IPS-20b (cell line): ENCODE measurements around the gene YKT6.
"Not testable (repeated sequence)": the region's sequence is repeated elsewhere in the genome, so short reads cannot be mapped to it uniquely, and the experiment has no call there.

Experiments used
- H3K27ac ChIP-seq: one replicate; pipeline ENCODE4 v1.5.1; 2013; ENCODE audit warnings: low read length
- H3K27me3 ChIP-seq: 2 replicates; pipeline ENCODE4 v1.6.1; 2013; ENCODE audit warnings: mild to moderate bottlenecking, low read length, inconsistent platforms; ENCODE audit not compliant: insufficient read depth
- H3K36me3 ChIP-seq: 2 replicates; pipeline ENCODE4 v1.6.1; 2013; ENCODE audit warnings: low read depth, mild to moderate bottlenecking, inconsistent platforms, low read length, moderate library complexity; ENCODE audit not compliant: insufficient read depth
- H3K4me1 ChIP-seq: 2 replicates; pipeline ENCODE4 v1.6.1; 2013; ENCODE audit warnings: mild to moderate bottlenecking, control low read depth, inconsistent platforms, low read length, moderate library complexity; ENCODE audit not compliant: insufficient read depth
- H3K4me3 ChIP-seq: 2 replicates; pipeline ENCODE4 v1.5.1; 2013; ENCODE audit warnings: mild to moderate bottlenecking, low read length, inconsistent platforms
- H3K9ac ChIP-seq: 2 replicates; pipeline ENCODE4 v1.6.1; 2013; ENCODE audit warnings: low read depth, mild to moderate bottlenecking, inconsistent platforms, low read length, moderate library complexity
- H3K9me3 ChIP-seq: 2 replicates; pipeline ENCODE4 v1.6.1; 2013; ENCODE audit warnings: mild to moderate bottlenecking, low read depth, low read length, inconsistent platforms; ENCODE audit not compliant: insufficient read depth

YKT6 gene

DNA sequence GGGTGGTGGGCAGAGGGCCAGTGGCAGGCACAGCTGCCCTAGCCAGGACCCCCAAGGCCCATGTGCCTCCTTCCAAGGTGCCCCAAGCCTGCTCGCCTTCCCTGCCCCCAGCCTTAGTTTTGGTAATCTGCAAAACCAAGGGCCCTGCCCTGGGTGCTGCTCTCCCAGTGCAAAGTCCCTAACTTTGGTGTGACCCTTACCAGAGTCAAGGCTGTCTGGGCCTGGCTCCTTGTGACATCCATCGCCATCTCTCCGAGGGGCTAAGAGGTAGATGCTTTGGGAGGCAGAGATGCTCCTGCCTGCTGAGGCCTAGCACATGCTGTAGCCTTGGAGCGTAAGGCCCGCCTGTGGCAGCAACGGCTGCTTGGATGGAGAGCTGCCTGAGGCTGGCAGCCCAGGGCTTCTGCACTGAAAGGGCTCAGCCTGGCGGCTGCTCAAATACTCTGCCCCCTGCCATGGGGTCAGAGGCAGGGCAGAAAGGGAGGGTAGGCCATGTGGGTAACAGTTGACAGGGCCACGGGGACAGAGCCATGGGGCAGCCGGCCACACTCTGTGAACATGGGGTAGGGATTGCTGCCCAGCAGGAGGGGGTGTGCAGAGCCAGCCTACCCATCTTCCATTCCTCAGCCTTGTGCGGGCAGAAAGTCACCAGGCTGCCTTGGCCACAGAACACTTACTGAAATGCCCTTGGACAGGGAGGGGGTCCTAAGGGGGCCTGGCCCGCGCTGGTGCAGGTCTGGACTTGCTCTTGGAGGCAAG, 41.7 kb upstream of the YKT6 start:
- Histone ChIP-seq H3K9ac (no peak overlapping the region), H3K9me3 (no peaks in the 10 kb centered on the region), H3K4me3 (no peak overlapping the region), H3K27ac (no peak overlapping the region), H3K4me1 (peaks cover 8% of the 10 kb centered on the region; the same call in 1 of the 2 replicates), H3K36me3 (no peaks in the 10 kb centered on the region), H3K27me3 (no peaks in the 10 kb centered on the region)

DNA sequence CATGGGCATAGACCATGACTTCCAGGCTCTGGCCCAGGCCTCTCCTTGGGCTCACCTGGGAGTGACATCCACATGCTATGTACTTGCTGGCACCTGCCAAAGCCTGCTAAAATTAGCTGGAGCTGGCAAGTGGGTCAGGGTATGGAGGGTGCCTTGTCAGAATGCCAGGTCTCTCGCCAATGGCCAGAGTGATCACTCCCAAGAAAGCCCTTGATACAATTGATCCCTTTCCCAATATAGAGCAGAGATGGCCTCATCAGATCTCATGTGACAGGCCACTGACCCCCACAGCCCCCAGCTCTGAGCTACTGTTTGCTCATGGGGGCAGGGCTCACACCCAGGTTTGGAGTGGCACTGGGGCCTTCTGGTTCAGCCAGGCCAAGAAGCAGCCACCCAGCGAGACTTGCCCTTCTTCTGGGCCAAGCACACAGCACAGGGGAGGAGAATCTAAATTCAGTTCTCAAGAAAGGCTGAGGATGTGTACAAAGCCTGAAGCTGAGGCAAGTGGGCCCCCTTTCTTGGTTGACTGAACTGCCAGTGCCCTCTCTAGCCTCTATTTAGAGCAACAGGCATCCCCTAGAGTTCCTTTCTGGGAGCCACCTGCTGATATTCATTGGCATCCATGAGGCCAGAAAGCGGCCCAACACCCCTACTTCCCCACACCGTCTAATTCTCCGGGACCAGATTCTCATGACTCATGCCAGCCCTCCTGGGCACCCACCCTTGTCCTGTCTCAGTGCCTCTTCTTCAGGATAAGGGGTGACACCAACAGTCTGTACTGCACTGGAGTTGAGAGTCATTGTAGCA, 40.8 kb upstream of the YKT6 start:
- H3K36me3 ChIP-seq, result no peaks in the 10 kb centered on the region
- H3K4me3 ChIP-seq, result no peak overlapping the region
- peaks cover 8% of the 10 kb centered on the region; the same call in 1 of the 2 replicates for H3K4me1 ChIP-seq
- H3K9me3 ChIP-seq, result no peaks in the 10 kb centered on the region
- H3K27ac ChIP-seq, result no peak overlapping the region
- H3K9ac ChIP-seq, result no peak overlapping the region
- H3K27me3 ChIP-seq, result no peaks in the 10 kb centered on the region

DNA sequence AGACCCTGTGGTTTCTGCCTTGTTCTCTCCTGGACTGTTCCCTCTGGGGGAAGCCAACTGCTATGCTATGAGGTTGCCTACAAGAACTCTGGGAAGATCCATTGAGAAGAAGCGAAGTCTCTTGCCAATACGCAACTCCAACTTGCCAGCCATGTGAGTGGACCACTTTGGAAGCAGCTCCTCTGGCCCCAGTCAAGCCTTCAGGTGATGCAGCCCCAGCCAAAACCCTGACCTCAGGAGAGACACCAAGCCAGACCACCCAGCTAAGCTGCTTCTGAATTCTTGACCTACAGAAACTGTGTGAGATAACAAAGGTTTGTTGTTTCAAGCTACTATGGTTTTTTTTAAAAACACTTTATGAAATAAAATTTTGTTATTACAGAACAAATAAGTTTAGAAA, 39.4 kb upstream of the YKT6 start:
- Histone ChIP-seq H3K4me3 (no peak overlapping the region), H3K36me3 (no peaks in the 10 kb centered on the region), H3K27ac (no peak overlapping the region), H3K9me3 (no peaks in the 10 kb centered on the region), H3K9ac (no peak overlapping the region), H3K27me3 (no peaks in the 10 kb centered on the region), H3K4me1 (peaks cover 8% of the 10 kb centered on the region; the same call in 1 of the 2 replicates)

DNA sequence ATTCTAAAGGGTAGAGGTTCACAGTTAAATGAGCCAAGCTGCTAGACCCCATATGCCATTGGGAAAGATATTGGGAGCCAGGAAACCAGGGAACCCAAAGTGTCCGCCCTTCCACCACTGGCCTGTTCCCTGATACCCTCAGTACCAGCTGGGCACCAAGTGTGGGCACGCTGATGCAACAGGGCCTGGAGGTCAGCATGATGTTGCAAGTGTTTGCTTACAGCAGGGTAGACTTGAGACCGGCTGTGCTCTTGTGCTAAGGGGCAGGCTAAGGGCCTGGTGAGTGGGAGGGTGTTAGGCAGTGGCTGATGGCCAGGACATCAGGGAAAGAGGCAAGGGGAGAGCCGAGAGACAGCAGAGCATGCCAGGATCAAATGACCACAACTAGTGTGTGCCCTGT, 38.6 kb upstream of the YKT6 start:
- Histone ChIP-seq H3K9me3 (no peaks in the 10 kb centered on the region), H3K9ac (no peak overlapping the region), H3K36me3 (no peaks in the 10 kb centered on the region), H3K27ac (no peak overlapping the region), H3K4me3 (no peak overlapping the region), H3K4me1 (peaks cover 8% of the 10 kb centered on the region; the same call in 1 of the 2 replicates), H3K27me3 (no peaks in the 10 kb centered on the region)

DNA sequence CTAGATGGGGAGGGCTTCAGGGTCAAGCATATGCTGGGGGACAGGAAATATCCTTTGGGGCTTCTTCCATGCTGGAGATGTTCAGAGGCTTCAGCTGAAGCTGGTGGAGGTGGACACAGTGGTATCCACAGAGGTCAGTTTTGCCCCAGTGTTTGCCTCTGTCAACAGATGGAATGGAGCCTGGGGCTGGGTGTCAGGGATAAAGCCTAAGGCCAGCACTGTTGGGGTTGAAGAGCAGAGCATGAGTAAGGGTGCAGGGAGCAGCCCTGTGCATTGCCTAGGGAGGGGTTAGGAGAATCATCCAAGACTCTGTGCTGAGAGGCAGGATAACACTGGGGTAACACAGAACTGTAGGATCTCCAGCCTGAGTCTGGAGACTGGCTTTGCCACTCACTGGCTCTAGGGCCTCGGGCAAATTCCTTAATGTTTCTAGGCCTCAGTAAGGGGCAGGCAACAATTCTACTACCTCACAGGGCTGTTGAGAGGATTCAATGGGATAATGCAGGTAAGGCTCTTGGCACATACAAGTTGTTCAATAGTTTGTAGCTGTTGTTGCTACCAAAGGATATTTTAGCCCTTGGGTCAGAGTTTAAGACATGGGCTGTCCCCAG, 37.9 kb upstream of the YKT6 start:
- Histone ChIP-seq H3K27ac (no peak overlapping the region), H3K9ac (no peak overlapping the region), H3K4me1 (peaks cover 8% of the 10 kb centered on the region; the same call in 1 of the 2 replicates), H3K27me3 (no peaks in the 10 kb centered on the region), H3K4me3 (no peak overlapping the region), H3K36me3 (no peaks in the 10 kb centered on the region), H3K9me3 (no peaks in the 10 kb centered on the region)

DNA sequence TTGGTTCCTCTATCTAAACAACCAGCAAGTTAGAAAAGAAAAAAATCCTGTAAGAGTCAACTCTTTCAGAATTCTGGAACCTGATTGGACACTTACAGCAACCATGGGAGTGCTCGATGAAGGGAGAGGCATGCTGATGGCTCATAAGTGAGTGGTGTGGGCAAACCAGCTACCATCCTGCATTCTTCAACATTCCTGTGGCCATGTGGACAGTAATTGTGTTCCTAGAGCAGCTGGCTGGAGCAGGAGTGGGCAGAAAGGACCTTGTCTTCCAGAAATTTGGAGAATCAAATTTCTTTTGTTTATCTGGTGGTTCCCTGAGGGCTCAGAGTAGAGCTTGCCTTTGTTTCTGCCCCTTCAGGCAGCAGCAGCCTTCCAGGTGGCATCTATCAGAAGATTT, 37.2 kb upstream of the YKT6 start:
- Histone ChIP-seq H3K27ac (no peak overlapping the region), H3K27me3 (no peaks in the 10 kb centered on the region), H3K9me3 (no peaks in the 10 kb centered on the region), H3K9ac (no peak overlapping the region), H3K4me1 (peaks cover 8% of the 10 kb centered on the region; the same call in 1 of the 2 replicates), H3K36me3 (no peaks in the 10 kb centered on the region), H3K4me3 (no peak overlapping the region)

DNA sequence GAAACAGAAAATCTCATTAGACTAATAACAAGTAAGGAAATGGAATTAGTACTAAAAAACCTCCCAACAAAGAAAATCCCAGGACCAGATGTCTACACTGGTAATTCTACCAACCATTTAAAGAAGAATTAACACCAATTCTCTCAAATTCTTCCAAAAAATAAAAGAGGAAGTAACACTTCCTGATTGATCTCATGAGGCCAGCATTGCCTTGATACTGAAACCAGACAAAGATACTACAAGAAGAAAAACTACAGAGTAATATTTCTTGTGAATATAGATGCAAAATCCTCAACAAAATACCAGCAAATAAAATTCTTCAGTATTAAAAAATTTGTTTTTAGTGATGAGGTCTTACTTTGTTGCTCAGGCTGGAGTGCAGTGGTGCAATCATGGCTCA, 32.9 kb upstream of the YKT6 start:
- Histone ChIP-seq H3K27me3 (no peaks in the 10 kb centered on the region), H3K36me3 (no peaks in the 10 kb centered on the region), H3K4me3 (no peak overlapping the region), H3K4me1 (peaks cover 8% of the 10 kb centered on the region; the same call in 1 of the 2 replicates), H3K9me3 (no peaks in the 10 kb centered on the region), H3K9ac (no peak overlapping the region), H3K27ac (no peak overlapping the region)

DNA sequence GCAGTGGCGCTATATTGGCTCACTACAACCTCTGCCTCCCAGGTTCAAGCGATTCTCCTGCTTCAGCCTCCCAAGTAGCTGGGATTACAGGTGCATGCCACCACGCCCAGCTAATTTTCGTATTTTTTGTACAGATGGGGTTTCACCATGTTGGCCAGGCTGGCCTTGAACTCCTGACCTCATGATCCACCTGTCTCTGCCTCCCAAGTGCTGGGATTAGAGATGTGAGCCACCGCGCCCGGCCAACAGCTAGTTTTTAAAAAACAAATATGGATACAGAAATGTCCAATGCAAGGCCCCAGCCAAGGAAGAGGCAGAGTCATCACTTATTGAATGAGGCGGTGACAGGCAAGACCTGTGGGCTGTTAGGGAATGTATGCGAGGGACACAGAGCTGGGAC, 28.9 kb upstream of the YKT6 start:
- H3K27ac ChIP-seq, H3K4me1 ChIP-seq, H3K36me3 ChIP-seq, H3K4me3 ChIP-seq, H3K27me3 ChIP-seq, H3K9me3 ChIP-seq, H3K9ac ChIP-seq: not testable (repeated sequence)

DNA sequence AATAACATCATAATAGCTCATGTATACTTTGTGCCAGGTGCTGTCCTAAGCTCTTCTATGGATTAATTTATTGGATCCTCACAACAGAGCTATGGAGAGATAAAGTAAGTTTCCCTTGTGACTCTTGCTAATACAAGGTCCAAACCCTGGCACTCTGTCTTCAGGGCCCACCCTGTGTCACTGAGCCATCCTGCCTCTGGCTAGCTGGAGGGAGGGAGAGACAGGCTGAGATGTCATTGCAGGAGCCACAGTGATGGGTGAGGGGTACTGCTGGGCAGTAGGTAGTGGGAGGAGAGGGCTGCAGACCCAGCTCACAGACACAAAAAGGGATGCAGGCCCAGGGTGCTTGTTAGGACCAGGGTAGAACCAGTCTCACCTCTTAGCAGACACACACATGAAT, 28.4 kb upstream of the YKT6 start:
- no peak overlapping the region for H3K9ac ChIP-seq
- no peak overlapping the region for H3K27ac ChIP-seq
- no peaks in the 10 kb centered on the region for H3K9me3 ChIP-seq
- no peaks in the 10 kb centered on the region for H3K4me1 ChIP-seq
- H3K4me3 ChIP-seq, result no peak overlapping the region
- no peaks in the 10 kb centered on the region for H3K36me3 ChIP-seq
- H3K27me3 ChIP-seq, result no peaks in the 10 kb centered on the region

DNA sequence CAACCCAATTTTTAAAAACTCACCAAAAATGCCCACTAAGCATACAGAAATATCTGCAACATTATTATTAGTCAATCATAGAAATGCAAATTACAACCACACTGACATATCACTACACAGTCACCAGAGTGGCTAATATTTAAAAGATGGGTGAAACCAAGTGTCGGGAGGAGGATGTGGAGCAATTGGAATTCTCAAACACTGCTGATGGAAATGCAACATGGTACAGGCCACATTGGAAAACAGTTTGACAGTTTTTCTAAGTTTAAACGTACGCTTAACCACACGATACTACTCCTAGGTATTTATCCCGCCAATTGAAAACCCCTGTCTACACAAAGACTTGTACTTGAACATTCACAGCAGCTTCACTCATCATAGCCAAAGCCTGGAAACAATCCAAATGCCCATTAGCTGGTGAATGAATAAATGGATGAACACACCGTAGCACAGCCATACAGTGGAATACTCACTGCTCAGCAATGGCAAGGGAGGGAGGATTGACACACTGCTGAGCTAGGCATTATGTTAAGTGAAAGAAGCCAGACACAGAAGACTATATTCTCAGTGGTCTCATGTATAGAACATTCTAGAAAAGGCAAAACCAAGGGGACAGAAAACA, 27.9 kb upstream of the YKT6 start:
- no peak overlapping the region for H3K27ac ChIP-seq
- H3K4me1 ChIP-seq, result no peaks in the 10 kb centered on the region
- H3K9ac ChIP-seq, result no peak overlapping the region
- no peaks in the 10 kb centered on the region for H3K9me3 ChIP-seq
- no peaks in the 10 kb centered on the region for H3K27me3 ChIP-seq
- H3K4me3 ChIP-seq, result no peak overlapping the region
- no peaks in the 10 kb centered on the region for H3K36me3 ChIP-seq

DNA sequence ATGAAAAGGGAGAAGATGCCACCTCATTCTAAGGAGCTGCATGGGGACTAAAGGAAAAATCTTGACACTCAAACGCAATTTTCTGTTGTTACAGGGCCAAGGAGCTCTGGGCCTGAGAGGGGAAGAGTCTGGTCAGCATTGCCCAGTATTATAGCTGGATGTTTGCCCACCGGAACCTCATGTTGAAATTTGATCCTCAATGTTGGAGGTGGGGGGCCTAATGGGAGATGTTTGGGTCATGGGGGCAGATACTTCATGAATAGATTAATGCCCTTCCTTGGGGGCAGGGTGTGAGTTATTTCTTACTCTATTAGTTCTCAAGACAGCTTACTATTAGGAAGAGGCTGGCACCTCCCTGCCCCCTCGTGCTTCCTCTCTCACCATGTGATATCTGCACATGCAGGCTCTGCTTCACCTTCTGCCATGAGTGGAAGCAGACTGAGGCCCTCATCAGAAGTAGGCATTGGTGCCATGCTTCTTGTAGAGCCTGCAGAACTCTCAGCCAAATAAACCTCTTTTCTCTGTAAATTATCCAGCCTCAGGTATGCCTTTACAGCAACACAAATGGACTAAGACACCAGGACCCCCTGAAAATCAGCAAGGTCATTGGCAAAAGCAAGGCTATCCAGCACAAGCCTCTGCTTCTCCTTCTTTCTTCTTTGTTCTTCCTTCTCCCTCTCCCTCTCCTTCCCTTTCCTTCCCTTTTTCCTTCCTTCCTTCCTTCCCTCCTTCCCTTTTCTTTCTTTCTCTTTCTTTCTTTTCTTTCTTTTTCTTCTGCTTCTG, 26.7 kb upstream of the YKT6 start:
- H3K36me3 ChIP-seq, result no peaks in the 10 kb centered on the region
- H3K27me3 ChIP-seq, result no peaks in the 10 kb centered on the region
- H3K9me3 ChIP-seq, result no peaks in the 10 kb centered on the region
- H3K27ac ChIP-seq, result no peak overlapping the region
- no peak overlapping the region for H3K9ac ChIP-seq
- H3K4me3 ChIP-seq, result no peak overlapping the region
- no peaks in the 10 kb centered on the region for H3K4me1 ChIP-seq
